B cell (primary cell): ENCODE results near the gene EPHB1. TPM values are rescaled to one million over a fixed set of nuclear protein-coding genes. Genes with fewer than 3 reads are reported as not detected.

Experiments used
- ATAC-seq: fragments of 200-7000 bp; cut with Tn5 transposase; one replicate; pipeline ENCODE4 v1.10.0; 2021; ENCODE audit warnings: low read depth, mild to moderate bottlenecking, moderate number of reproducible peaks, moderate library complexity
- CTCF ChIA-PET: fragments of 350-600 bp; sonication (Branson Sonifier 250); formaldehyde crosslinking; loops from one replicate; lab custom pipeline; 2021; ENCODE audit warnings: antibody characterized with exemption, inconsistent platforms; lab: Charles Lee
- POLR2A ChIA-PET: fragments of 350-600 bp; sonication (Branson Sonifier 250); formaldehyde crosslinking; loops from one replicate; lab custom pipeline; 2021; ENCODE audit warnings: antibody characterized with exemption; lab: Charles Lee
- DNase-seq: peaks from one replicate; pipeline ENCODE4 v3.0.0; 2013
- H2AFZ ChIP-seq: 2 replicates; pipeline ENCODE4 v1.6.1; 2012; ENCODE audit warnings: mild to moderate bottlenecking, low read depth, low read length; ENCODE audit not compliant: insufficient read depth, poor library complexity, severe bottlenecking
- H3K27ac ChIP-seq, 2 donors: 1 replicate in 1 of 2; 2 replicates in 1 of 2; pipeline ENCODE4 v1.5.1; 2012 to 2013; ENCODE audit warnings: low read length in 2 of 2, mild to moderate bottlenecking in 2 of 2, moderate library complexity in 1 of 2
- H3K27me3 ChIP-seq, 4 experiments: fragments of 200-600 bp in 1 of 4; sonication (generic) in 1 of 4; replicated peaks in 1 of 4; 1 replicate in 2 of 4; 2 replicates in 2 of 4; pipeline versions ENCODE4 v1.6.1 to v1.7.0; 2013 to 2016; ENCODE audit warnings: low read length in 3 of 4, mild to moderate bottlenecking in 2 of 4, mixed read lengths in 1 of 4, moderate library complexity in 1 of 4; ENCODE audit not compliant: insufficient read depth in 4 of 4, control insufficient read depth in 3 of 4; ENCODE audit errors: control extremely low read depth in 1 of 4
- H3K36me3 ChIP-seq, 2 experiments: replicated peaks in 1 of 2; 1 replicate in 1 of 2; 2 replicates in 1 of 2; pipeline versions ENCODE4 v1.6.1 to v1.7.1; 2013; ENCODE audit warnings: low read length in 1 of 2; ENCODE audit not compliant: insufficient read depth in 2 of 2, control insufficient read depth in 1 of 2; ENCODE audit errors: control extremely low read depth in 1 of 2, extremely low read depth in 1 of 2
- H3K4me1 ChIP-seq, 2 donors: fragments of 200-600 bp in 1 of 2; sonication (generic) in 1 of 2; 1 replicate in 1 of 2; 2 replicates in 1 of 2; pipeline versions ENCODE4 v1.5.1 to v1.6.1; 2013 to 2017; ENCODE audit warnings: low read length in 2 of 2; ENCODE audit not compliant: control insufficient read depth in 2 of 2, insufficient read depth in 2 of 2
- H3K4me2 ChIP-seq: replicated peaks from 2 replicates; pipeline ENCODE3; 2012; ENCODE audit warnings: mild to moderate bottlenecking, low read depth, low read length; ENCODE audit not compliant: poor library complexity, severe bottlenecking
- H3K4me3 ChIP-seq, 5 experiments: fragments of 200-600 bp in 1 of 5; sonication (generic) in 1 of 5; 1 replicate in 3 of 5; 2 replicates in 2 of 5; pipeline versions ENCODE4 v1.5.1 to v1.7.0; 2011 to 2016; ENCODE audit warnings: low read length in 4 of 5, mild to moderate bottlenecking in 4 of 5, low read depth in 2 of 5, control low read depth in 1 of 5, moderate library complexity in 1 of 5; ENCODE audit not compliant: insufficient read depth in 1 of 5; ENCODE audit errors: control extremely low read depth in 1 of 5, extremely low read depth in 1 of 5
- H3K79me2 ChIP-seq: fragments of 200-600 bp; sonication (generic); one replicate; pipeline ENCODE4 v1.6.0; 2016; ENCODE audit warnings: low read length; ENCODE audit not compliant: control insufficient read depth, insufficient read depth
- H3K9ac ChIP-seq: fragments of 200-600 bp; sonication (generic); 2 replicates; pipeline ENCODE4 v1.6.1; 2017; ENCODE audit warnings: mild to moderate bottlenecking, low read length, moderate library complexity
- H3K9me3 ChIP-seq, 3 donors: one replicate each; pipeline versions ENCODE4 v1.6.1 to v1.7.1; 2013; ENCODE audit warnings: low read length in 2 of 3; ENCODE audit not compliant: control insufficient read depth in 2 of 3, insufficient read depth in 1 of 3; ENCODE audit errors: control extremely low read depth in 1 of 3
- H4K20me1 ChIP-seq: 2 replicates; pipeline ENCODE4 v1.6.0; 2012; ENCODE audit warnings: mild to moderate bottlenecking, low read length; ENCODE audit not compliant: insufficient read depth, control insufficient read depth, poor library complexity, severe bottlenecking
- H3K27ac Mint-ChIP-seq: one replicate; pipeline ENCODE4 v1.8.0; 2021; ENCODE audit warnings: mixed read lengths
- H3K27me3 Mint-ChIP-seq: one replicate; pipeline ENCODE4 v1.8.0; 2021; ENCODE audit warnings: mixed read lengths
- H3K4me1 Mint-ChIP-seq: one replicate; pipeline ENCODE4 v1.8.0; 2021; ENCODE audit warnings: mixed read lengths
- H3K4me3 Mint-ChIP-seq: one replicate; pipeline ENCODE4 v1.8.0; 2021; ENCODE audit warnings: mixed read lengths
- H3K9me3 Mint-ChIP-seq: one replicate; pipeline ENCODE4 v1.8.0; 2022; ENCODE audit warnings: mixed read lengths; ENCODE audit not compliant: insufficient read depth
- CTCF ChIP-seq: fragments of 200-600 bp; IDR thresholded peaks from one replicate; pipeline ENCODE4 v1.8.0; 2022; ENCODE audit warnings: antibody characterized with exemption, mild to moderate bottlenecking
- EZH2 ChIP-seq: IDR thresholded peaks from 2 replicates; pipeline ENCODE4 v1.6.1; 2012; ENCODE audit warnings: borderline replicate concordance, low read depth, mild to moderate bottlenecking, moderate library complexity, low read length; ENCODE audit not compliant: insufficient read depth, poor library complexity, severe bottlenecking
- WGBS: methylation state at CpG from one replicate; pipeline ENCODE4 v1.1.5; 2013; ENCODE audit warnings: missing lambda C conversion rate; ENCODE audit not compliant: insufficient coverage; 5-methylcytosine and 5-hydroxymethylcytosine counted together
- intact Hi-C: fragments of 100-400 bp; cut with micrococcal nuclease; formaldehyde crosslinking; loops from one replicate; pipeline ENCODE4 v1.10.0; 2022
- polyA plus RNA-seq: library from polyadenylated mRNA; depleted of rRNA; stranded (reverse); fragments of >200 nt; gene quantifications from 2 replicates; pipeline ENCODE4 v1.2.3, GENCODE V29; 2012
- total RNA-seq, 2 donors: library from RNA; stranded (reverse); fragments of 120-200 nt in 1 of 2; gene quantifications; 1 replicate in 1 of 2; 2 replicates in 1 of 2; pipeline versions ENCODE4 v1.2.3 to v1.2.4, GENCODE V29; 2013 to 2022

Gene EPHB1
- total and polyA plus RNA-seq, 2 donors (not counting 1 experiment from before 2014, with no cell fraction given), result 0.01 TPM; not detected in 1

GRCh38 chr3:135199137-135199536, 404.1 kb downstream of the EPHB1 start:
- Histone ChIP-seq H3K27ac (no peak overlapping the region), H3K4me1 (no peaks in the 10 kb centered on the region), H3K4me3 (no peak overlapping the region), H3K9me3 (no peaks in the 10 kb centered on the region), H4K20me1 (no peaks in the 10 kb centered on the region), H3K9ac (no peak overlapping the region), H2AFZ (no peak overlapping the region), H3K36me3 (no peaks in the 10 kb centered on the region), H3K4me2 (no peak overlapping the region), H3K27me3 (no peaks in the 10 kb centered on the region), H3K79me2 (no peaks in the 10 kb centered on the region)
- no peak for ATAC-seq
- ChIA-PET CTCF (no interaction called here), POLR2A (no interaction called here)
- 100% methylated on average over 1 of the region's 2 CpGs for WGBS
- no peaks in the 10 kb centered on the region for H3K27me3 Mint-ChIP-seq
- intact Hi-C loops, result no loop called here
- TF ChIP-seq CTCF, result no peak
- TF ChIP-seq EZH2, result no peak
- H3K27ac Mint-ChIP-seq, result no peak overlapping the region
- H3K9me3 Mint-ChIP-seq, result peaks cover 2% of the 10 kb centered on the region
- no peaks in the 10 kb centered on the region for H3K4me1 Mint-ChIP-seq
- no peak for DNase-seq
- no peak overlapping the region for H3K4me3 Mint-ChIP-seq

GRCh38 chr3:135203026-135203425, 408.0 kb downstream of the EPHB1 start:
- Histone ChIP-seq H3K9ac (no peak overlapping the region), H3K79me2 (no peaks in the 10 kb centered on the region), H3K36me3 (no peaks in the 10 kb centered on the region), H4K20me1 (no peaks in the 10 kb centered on the region), H3K4me2 (no peak overlapping the region), H3K27ac (no peak overlapping the region), H3K27me3 (no peaks in the 10 kb centered on the region), H3K4me1 (no peaks in the 10 kb centered on the region), H3K4me3 (no peak overlapping the region), H2AFZ (no peak overlapping the region), H3K9me3 (no peaks in the 10 kb centered on the region)
- no peak for DNase-seq
- 88% methylated on average over 3 of the region's 3 CpGs for WGBS
- TF ChIP-seq EZH2, result no peak
- TF ChIP-seq CTCF, result no peak
- no peaks in the 10 kb centered on the region for H3K4me1 Mint-ChIP-seq
- POLR2A ChIA-PET, result no interaction called here
- H3K27me3 Mint-ChIP-seq, result no peaks in the 10 kb centered on the region
- H3K4me3 Mint-ChIP-seq, result no peak overlapping the region
- no peak for ATAC-seq
- no peak overlapping the region for H3K27ac Mint-ChIP-seq
- intact Hi-C loops, result no loop called here
- H3K9me3 Mint-ChIP-seq, result peaks cover 2% of the 10 kb centered on the region
- CTCF ChIA-PET, result no interaction called here
